LNCAP (cell line): Measurements from ENCODE around the gene PRRT1B.

Experiments used
- TF ChIP-seq, protein P1 (sequence below): fragments of 450-650 bp; IDR thresholded peaks from 2 replicates; pipeline ENCODE4 v1.5.1; 2017; ENCODE audit warnings: mild to moderate bottlenecking

The PRRT1B gene

DNA sequence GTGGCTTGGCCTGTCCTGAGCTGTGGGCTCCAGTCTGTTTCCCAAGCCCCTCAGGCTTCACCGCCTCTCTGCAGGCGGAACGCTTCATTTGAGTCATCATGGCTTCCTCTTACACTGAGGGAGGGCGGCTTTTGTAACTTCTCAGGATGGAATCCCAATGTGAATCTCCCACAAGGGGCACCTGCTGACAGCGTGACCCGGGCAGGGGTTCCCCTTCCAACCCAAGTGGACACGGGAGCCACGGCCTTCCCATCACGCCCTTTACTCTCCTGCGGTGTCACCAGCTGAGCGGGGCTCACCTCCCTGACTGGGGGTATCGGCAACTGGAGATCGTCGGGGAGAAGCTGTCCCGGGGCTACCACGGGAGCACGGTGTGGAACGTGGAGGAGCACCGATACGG, 26.8 kb upstream of the PRRT1B start:
- TF ChIP-seq, protein P1, sequence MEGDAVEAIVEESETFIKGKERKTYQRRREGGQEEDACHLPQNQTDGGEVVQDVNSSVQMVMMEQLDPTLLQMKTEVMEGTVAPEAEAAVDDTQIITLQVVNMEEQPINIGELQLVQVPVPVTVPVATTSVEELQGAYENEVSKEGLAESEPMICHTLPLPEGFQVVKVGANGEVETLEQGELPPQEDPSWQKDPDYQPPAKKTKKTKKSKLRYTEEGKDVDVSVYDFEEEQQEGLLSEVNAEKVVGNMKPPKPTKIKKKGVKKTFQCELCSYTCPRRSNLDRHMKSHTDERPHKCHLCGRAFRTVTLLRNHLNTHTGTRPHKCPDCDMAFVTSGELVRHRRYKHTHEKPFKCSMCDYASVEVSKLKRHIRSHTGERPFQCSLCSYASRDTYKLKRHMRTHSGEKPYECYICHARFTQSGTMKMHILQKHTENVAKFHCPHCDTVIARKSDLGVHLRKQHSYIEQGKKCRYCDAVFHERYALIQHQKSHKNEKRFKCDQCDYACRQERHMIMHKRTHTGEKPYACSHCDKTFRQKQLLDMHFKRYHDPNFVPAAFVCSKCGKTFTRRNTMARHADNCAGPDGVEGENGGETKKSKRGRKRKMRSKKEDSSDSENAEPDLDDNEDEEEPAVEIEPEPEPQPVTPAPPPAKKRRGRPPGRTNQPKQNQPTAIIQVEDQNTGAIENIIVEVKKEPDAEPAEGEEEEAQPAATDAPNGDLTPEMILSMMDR, result no peak

DNA sequence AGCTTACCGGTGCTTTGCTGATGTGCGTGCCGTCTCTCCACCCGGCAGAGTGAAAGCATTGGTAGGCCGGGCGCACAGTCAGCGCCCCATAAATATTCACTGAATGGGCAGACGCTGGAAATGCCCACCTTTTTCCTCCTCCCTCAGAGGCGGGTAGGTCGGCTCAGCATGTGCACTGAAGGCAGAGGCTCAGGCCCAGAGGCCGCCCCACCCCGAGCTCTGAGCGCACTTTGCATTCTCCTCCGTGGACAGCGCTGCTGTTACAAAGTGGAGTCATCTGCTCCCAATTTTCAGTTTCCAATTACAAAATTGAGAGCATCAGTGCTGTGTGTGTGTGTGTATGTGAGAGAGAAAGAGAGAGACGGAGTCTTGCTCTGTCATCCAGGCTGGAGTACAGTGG, 24.8 kb upstream of the PRRT1B start:
- TF ChIP-seq, protein P1, result no peak

DNA sequence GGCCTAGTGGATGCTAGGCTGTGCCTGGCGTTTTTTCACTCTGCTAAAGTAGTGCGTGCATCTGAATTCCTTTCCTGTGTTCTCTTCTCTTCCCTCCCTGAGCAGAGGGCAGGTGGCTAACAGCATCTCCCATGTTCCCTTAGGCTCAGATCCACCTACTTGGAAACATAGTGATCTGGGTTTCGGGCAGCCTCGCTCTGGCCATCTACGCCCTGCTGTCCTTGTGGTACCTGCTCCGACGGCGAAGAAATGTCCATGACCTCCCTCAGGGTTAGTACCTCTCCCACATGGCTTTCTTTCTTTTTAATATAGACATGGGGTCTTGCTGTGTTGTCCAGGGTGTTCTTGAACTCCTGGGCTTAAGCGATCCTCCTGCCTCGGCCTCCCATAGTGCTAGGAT, 24.1 kb upstream of the PRRT1B start:
- TF ChIP-seq, protein P1, result no peak

DNA sequence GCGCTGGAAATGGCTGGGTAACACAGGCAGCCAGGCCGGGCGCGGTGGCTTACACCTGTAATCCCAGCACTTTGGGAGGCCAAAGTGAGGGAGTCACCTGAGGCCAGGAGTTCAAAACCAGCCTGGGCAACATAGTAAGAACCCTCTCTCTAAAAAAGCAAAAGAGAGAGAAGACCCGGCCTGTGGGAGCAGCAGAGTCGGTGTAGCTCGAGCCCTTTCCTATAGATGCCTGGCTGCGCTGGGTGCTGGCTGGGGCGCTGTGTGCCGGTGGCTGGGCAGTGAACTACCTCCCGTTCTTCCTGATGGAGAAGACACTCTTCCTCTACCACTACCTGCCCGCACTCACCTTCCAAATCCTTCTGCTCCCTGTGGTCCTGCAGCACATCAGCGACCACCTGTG, 23.5 kb upstream of the PRRT1B start:
- TF ChIP-seq, protein P1, result no peak

DNA sequence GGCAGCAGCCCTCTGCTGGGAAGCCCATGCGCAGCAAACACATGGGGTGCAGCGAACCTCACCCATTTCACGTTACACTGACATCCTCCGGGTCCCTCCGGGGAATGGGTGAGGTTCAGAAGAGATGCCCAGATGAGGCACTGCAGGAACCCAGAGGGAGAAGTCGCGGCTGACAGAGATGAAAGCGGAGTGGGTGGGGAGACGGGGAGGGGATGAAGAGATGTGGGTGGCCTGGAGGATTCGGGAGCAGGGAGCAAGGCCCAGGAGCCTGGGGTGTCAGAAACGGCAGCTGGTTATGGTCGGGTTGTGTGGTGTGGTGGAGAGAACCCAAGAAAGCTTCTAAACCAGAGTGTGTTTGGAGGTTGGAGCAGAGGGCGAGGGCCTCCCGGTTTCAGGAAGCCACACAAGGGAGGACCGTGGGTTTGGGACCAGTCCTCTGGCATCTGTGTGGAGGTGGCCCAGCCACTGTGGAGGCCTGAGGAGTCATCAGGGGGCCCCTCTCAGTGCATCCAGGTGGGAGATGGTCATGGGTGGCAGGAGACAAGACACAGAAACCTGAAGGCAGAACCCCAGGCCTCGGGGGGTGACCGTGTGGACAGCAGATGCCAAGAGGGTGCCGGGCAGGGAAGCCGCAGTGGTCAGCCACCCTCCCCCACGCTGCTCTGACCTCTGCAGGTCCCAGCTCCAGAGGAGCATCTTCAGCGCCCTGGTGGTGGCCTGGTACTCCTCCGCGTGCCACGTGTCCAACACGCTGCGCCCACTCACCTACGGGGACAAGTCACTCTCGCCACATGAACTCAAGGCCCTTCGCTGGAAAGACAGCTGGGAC, 22.9 kb upstream of the PRRT1B start:
- TF ChIP-seq, protein P1, result no peak

DNA sequence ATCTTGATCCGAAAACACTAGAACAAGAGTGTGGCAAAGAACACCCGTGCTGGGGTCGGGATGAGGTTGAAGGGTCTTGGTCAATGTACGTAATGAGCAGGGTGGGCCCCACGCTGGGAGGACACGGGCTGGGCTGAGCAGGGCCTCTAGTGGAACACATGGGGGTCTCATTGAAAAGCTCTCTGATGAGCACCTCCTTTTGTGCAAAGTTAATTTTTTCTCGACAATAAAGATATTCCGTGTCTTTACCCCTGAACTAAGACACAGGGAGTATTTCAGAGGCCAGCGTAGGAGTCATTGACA, 22.3 kb upstream of the PRRT1B start:
- TF ChIP-seq, protein P1, result no peak

DNA sequence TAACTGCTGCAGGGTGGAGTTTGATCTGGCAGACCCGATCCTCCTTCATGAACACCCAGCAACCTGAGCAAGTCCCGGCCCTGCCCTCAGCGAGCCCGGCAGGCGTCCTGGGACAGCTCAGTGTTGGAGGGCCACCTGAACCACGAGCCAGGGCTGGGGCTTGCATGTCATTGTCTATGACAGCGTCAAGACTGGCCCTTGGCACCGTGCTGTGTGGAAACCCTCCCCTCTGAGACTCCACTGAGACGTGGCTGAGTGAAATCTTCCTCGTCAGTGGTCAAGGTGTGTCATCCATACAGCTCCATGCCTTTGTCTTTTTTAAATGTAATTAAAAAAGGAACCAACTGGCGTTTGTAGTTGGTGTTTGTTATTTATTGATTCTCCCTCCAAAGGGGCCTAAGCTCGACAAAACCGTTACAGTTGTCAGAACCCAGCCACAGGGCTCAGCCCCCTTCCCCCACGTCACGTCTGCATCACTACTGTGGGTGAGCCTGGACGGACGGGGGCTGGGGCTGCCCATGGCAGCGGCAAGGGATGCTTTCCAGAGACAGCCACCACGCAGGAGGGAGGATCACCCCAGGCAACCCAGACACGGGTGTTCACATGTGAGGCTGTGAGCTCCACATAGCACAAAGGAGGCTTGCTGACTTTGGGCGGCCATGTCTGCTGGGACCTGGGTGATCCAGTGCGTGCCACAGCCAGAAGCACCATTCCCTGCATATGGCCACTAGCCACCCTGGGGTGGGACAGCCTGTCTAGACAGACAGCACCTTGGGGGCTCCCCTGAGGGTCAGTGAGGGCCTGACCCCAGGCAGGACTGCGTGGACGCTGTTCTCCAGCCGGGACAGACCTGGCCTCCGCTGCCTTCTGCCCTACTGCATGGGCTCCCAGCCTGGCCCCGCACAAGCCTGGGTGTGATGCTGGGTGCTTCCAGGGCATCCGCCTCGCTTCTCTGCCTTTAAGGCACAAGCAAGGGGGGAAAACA, 21.6 kb upstream of the PRRT1B start:
- TF ChIP-seq, protein P1, result no peak
